NCI-H1092 (cell line): ENCODE data around the gene SETD4.
"Not testable (repeated sequence)": the region's sequence is repeated elsewhere in the genome, so short reads cannot be mapped to it uniquely, and the experiment has no call there.

ENCODE experiments used
- DNase-seq: peaks from one replicate; lab custom pipeline; 2025; lab: John Stamatoyannopoulos, UW

Gene SETD4

GRCh38 chr21:36079010-36079649, 18.8 kb upstream of the SETD4 start:
- no peak for DNase-seq

DNA sequence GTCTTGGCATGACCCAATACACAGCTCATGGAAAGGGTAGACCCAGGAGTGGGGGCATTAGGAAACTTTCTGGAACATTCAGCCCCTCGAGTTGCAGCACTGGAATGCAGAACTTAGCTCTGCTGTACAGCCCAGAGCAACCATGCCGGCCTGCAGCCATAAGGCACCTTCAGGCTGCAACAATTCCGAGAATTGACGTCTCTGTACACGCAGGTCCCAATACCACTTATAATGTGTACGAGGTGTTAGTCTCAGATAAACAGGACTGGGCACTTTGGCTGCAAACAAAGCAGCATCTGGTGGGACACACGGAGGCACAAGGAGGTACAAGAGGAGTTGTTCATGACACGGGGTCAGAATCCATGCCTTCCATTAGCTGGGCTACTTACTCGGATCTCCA, 17.4 kb upstream of the SETD4 start:
- no peak for DNase-seq

DNA sequence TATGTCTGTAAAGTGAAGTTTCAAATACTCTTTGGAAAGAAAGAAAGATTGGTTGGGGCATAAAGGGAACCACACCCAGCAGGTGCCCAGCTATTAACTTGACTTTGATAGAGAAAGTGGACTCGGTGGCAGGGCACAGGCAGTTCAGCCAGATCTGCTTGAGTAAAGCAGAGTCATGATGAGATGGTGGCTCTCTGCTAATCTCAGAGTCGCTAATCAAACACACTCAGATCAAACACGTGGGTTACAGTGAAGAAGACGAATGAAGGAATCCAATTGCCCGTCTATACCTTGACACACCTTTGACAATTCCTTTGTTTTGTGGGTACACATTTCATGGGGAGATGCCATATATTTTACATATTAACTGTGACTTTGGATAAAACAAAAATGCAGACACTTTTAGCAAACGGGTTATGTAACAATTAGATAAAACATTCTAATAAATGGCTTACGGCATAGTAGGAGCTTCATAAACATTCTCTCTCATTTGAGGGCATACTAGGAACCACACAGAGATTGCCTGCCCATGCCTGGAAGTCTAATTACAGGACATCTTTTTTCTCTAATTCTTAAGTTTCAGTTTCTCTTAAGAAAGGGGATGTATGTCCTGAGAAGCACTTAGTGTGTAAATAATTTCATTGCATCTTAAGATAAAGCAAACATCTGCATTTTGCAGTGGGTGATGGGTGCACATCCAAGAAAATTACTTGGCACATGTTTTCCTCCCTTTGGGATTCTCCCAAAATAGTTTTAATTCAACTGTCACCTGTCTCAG, 16.7 kb upstream of the SETD4 start:
- no peak for DNase-seq

DNA sequence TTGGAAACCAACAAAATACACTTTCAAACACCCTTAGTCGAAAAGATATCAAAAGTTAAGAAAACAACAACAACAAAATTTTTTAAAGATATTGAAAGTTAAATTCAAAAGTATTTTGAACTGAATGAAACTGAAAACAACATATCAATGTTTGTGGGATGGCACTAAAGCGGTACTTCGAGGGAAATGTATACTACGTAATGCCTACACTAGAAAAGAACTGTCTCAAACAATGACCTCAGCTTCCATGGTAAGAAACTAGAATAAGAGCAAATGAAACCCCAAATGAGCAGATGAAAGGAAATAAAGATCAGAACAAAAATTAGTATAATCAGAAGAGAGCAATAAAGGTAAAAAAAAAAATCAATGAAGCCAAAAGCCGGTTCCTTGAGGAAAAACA, 15.6 kb upstream of the SETD4 start:
- DNase-seq, result no peak

DNA sequence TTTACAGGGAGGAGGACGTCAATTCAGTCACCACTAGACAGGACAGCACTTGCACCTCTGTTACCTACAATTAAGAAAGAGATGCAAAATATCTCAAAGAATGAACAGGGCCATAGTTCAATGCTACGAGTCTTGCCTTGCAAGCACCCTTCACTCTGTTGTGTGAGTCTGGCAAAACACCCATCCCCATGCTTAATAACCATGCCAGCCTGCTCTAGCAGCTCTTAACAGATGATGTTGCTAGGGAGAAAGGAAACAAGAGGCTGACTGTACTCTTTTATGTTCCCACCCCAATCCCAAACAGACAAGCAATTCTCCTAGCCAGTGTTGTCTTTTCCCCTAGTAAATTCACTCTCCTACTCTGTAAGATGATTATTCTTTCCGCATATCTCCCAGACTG, 14.8 kb upstream of the SETD4 start:
- no peak for DNase-seq

DNA sequence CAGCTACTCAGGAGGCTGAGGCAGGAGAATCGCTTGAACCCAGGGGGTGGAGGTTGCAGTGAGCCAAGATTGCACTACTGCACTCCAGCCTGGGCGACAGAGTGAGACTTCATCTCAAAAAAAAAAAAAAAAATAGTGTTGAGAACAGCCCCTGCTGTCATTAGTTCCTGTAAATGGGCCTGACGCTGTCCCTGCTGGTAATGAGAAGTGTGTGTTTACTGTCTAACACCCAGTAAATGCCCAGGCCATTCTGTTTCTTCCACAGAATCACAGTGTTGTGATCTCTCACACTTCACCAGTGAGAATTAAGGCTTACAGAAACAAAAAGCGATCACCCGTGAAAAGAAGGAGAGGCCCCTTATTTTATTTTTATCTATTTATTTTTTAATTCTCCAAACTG, 13.6 kb upstream of the SETD4 start:
- DNase-seq, result not testable (repeated sequence)

DNA sequence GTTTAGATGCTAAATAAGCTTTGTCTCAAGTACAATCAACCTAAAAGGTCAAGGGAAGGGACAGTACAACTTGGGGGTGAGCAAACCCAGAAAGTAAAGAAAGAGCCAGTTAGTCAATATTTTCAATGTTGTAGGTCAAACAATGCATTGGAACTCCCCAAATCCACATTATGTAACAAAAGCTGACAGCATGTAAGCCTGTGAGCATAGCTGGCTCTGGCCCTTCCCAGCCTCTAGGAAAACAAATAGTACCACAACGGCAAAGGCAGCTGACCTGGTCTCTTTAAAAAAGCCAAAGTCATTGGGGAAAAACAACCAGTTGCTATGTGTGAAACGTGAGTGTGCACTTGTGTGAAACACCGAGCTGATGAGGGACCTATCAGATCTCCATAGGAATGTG, 12.9 kb upstream of the SETD4 start:
- DNase-seq, result no peak

DNA sequence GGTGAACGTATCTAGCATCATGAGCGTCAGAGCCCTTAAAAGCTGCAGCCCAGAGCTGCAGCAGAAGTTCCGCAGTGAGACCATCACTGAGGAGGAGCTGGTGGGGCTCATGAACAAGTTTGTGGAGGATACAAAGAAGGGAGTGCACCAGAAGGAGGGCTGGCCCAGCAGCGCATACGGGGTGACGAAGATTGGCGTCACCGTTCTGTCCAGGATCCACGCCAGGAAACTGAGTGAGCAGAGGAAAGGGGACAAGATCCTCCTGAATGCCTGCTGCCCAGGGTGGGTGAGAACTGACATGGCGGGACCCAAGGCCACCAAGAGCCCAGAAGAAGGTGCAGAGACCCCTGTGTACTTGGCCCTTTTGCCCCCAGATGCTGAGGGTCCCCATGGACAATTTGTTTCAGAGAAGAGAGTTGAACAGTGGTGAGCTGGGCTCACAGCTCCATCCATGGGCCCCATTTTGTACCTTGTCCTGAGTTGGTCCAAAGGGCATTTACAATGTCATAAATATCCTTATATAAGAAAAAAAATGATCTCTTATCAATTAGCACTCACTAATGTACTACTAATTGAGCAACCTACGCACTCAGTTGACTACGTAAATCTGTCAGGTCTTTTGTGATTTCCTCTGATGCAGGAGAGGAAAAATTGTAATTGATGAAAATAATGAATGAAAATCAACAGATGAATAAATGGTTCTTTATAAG, 12.3 kb upstream of the SETD4 start:
- DNase-seq, result no peak

DNA sequence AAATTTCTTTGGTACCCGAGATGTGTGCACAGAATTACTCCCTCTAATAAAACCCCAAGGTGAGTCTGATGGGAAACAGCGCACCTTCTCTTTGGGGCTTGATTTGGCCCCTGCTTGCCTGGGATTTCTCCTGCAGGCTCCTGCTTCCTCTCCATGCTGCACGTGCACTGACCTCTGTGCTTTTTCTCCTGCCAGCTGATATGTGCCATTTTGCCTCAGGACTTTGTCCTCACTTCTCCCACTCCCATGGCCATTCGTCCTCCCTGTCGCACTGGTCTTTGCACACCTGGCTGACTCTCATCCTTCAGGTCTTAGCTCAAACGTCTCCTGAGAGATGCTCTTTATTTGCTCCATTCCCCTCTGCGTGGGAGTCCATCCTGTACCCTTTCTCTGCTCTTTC, 10.7 kb upstream of the SETD4 start:
- DNase-seq, result no peak

- peak; percentile 89 for DNase-seq
Measured at GRCh38 chr21:36069713-36070583, 9.6 kb upstream of the SETD4 start, which contains the start of gene CBR1. TSS of gene CBR1 (plus strand) at chr21:36070024. CDS start at chr21:36070116, 92 bp downstream.

GRCh38 chr21:36068748-36069398, 8.5 kb upstream of the SETD4 start:
- no peak for DNase-seq

DNA sequence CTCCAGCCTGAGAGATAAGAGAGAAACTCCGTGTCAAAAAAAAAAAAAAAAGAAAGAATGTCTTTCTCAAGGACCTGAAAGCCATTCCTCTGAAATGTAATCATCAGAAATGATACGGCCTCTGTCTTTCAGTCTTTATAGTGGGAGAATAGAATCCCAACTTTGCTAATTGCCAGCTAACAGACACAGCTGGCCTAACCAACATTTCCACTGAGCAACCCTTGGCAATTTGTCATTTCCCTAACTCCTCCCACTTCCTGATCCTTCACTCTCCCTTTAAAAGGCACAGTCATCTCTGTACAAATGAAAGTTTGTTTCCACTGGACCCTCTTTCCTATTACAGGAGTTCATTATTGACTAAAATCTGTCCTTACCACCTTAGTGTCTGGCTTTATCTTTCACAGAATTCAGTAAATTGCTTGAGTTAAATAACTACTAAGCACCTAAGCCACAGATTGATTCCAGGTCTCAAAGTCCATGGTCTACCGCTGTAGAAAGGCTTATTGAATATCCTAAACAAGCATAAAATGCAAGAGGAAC, 5.2 kb upstream of the SETD4 start:
- DNase-seq, result no peak

GRCh38 chr21:36064085-36064460, 3.7 kb upstream of the SETD4 start:
- no peak for DNase-seq

GRCh38 chr21:36063375-36064084, 3.2 kb upstream of the SETD4 start:
- no peak for DNase-seq

DNA sequence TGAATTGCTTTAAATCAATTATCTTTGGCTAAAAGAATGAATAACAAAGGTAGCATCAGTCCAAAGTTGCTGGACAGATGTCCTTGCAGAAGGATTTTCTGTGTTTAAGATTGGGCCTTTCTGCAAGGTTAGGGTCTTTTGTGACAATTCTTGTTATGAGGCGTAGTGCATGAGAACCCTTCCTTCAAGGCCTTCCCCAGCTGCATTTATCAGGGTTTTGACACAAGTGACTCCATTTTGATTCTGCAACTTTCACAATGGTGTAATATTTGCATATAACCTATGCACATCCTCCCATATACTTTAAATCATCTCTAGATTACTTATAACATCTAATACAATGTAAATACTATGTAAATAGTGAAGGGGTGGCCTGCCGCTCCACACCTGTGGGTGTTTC, 1.1 kb upstream of the SETD4 start:
- no peak for DNase-seq

DNA sequence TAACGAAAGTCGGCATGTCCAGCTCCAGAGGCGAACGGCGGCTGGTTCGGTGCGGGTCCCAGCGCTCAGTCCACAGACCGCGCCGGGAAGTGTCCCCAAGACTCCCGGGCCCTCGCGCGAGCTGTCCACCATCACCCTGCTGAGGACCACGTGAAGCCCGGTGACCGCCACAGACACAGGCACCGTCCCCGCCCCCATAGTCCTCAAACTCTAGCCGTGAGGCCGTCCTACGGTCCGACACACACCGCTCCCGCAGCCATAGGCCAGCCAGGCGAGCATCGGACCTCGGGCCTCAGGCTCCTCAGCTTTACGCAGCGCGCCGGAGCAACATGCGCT, 535 bp downstream of the SETD4 start:
- DNase-seq, result no peak

DNA sequence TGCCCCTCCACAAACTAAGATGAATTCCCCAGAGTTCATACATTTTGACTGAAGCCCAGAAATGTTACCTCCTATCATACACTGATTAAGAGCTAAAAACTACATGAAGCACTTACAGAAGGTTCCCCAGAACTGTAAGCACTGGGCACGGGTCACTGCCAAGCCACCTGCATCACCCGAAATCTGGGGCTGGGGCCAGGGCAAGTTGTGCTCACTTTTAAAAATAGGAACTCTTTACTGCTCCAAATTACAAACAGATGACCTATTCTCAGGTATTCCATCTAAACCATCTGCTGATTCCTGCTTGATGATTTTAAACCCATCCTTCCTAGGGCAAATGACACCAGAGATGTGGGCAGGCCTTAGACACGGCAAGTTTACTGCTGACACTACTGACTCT, 4.8 kb downstream of the SETD4 start:
- no peak for DNase-seq

DNA sequence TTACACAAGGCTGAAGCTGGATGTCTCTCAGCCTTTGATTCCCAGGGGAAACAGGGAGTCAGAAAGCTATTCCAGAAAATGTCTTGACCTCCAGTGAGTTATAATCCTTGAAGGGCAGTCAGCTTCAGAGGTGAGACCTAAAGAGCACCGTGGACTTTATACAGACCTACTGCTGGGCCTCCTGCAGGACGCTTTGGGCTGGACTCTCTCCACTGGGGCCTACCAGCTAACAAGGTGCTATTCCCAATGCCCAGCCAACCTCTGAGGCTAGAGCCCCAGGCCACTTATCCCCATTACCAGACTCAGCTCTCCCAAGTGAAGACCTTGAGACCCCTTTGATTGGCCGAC, 6.6 kb downstream of the SETD4 start:
- no peak for DNase-seq

DNA sequence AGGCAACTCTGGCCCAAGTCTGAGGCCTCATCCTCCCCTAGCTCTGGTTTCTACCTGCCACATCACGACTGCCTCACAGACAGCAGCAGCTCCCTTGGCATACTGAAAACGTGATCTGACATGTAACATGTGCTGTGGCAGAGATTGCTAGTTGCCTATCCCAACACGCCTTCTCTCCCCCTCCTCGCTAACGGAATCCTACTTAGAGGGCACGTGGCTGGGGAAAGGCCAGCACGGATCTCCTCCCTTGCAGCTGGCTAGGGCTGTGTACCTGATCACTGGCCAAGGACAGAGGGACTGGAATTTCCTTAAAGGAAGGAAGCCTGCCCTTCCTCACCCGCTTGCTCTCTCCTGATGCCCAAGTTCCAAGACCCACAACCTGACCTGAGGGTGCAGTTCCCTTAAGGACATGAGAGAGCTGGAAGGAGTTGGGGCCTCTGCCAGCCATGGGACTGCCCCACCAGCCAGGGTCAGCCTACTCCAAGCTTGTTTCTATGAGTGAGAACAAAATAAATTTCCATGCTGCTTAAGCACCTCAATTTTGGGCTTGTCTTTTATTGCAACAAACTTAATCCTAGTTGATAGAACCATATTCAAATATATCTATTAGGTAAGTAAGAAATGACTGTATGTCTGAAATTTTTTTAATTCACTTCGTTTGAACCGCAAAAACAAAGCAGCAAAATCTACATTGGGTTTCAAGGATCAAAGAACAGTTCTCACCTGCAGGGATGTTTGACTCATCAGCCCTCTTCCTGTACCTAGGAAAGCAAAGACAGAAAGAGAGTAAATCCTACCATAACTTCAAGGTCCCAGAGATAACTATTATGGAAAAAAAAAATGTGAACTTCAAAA, 7.2 kb downstream of the SETD4 start:
- DNase-seq, result no peak

DNA sequence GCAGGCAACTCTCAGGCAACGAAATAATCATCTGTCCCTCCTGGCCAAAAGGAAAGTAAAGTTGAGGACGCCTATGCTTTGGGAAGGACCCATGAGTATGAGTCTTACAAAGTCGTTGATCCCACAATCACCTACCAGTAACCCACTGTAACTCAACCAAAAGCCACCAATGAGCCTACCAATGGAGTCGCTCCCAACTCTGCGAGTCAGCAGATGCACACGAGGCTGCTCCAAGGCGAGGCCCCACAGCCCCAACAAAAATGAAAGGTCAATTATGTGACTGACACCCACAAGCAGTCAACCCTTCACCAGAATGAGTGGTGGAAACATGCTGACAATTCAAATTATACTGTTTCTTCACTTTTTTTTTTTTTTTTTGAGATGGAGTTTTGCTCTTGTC, 12.0 kb downstream of the SETD4 start:
- DNase-seq, result no peak
